MCF 10A (cell line): ENCODE data around the gene RAB35. TPM values are rescaled to one million over a fixed set of nuclear protein-coding genes. Genes with fewer than 3 reads are reported as not detected.

Source experiments
- BruUV-seq: library from RNA; stranded (reverse); fragments of 400-500 nt; replicated peaks from 2 replicates; lab custom pipeline; 2021; lab: Mats Ljungman, UMichigan
- CTCF ChIA-PET: fragments of 300-600 bp; sonication (Branson Sonifier 250); formaldehyde crosslinking; extraction: SDS; loops from one replicate; lab custom pipeline; 2021; ENCODE audit warnings: antibody characterized with exemption, inconsistent platforms; lab: Yijun Ruan, JAX
- POLR2A ChIA-PET: fragments of 300-600, 350-650 bp; sonication (Branson Sonifier 250); formaldehyde crosslinking; extraction: SDS; loops from one replicate; lab custom pipeline; 2020; ENCODE audit warnings: antibody characterized with exemption, inconsistent platforms; lab: Yijun Ruan, JAX
- DNase-seq: peaks from one replicate; pipeline ENCODE4 v3.0.0-alpha.2; 2018; ENCODE audit not compliant: unreplicated experiment
- H3K27ac Mint-ChIP-seq: one replicate; pipeline ENCODE4 v1.8.0; 2022; ENCODE audit warnings: mild to moderate bottlenecking, low read depth, mixed read lengths; ENCODE audit not compliant: unreplicated experiment
- H3K27me3 Mint-ChIP-seq: one replicate; pipeline ENCODE4 v1.8.0; 2022; ENCODE audit warnings: mixed read lengths; ENCODE audit not compliant: insufficient read depth, unreplicated experiment
- H3K36me3 Mint-ChIP-seq: one replicate; pipeline ENCODE4 v1.8.0; 2022; ENCODE audit warnings: mild to moderate bottlenecking, moderate library complexity, mixed read lengths; ENCODE audit not compliant: insufficient read depth, unreplicated experiment
- H3K4me1 Mint-ChIP-seq: one replicate; pipeline ENCODE4 v1.8.0; 2022; ENCODE audit warnings: mixed read lengths; ENCODE audit not compliant: insufficient read depth, unreplicated experiment
- H3K4me3 Mint-ChIP-seq: one replicate; pipeline ENCODE4 v1.8.0; 2022; ENCODE audit warnings: mild to moderate bottlenecking, moderate library complexity, mixed read lengths; ENCODE audit not compliant: unreplicated experiment
- H3K9me3 Mint-ChIP-seq: one replicate; pipeline ENCODE4 v1.8.0; 2022; ENCODE audit warnings: mixed read lengths; ENCODE audit not compliant: unreplicated experiment
- CTCF ChIP-seq: fragments of 200-600 bp; IDR thresholded peaks from one replicate; pipeline ENCODE4 v1.8.0; 2022; ENCODE audit warnings: antibody characterized with exemption, mild to moderate bottlenecking; ENCODE audit not compliant: unreplicated experiment
- intact Hi-C: fragments of 100-400 bp; cut with micrococcal nuclease; formaldehyde crosslinking; loops from 2 replicates; pipeline ENCODE4 v1.14.1; 2022
- total RNA-seq: library from RNA; stranded (reverse); gene quantifications from 2 replicates; pipeline ENCODE4 v1.2.3, GENCODE V29; 2022

The RAB35 gene
- total RNA-seq, 1 experiment from 2014 or later: 57.8 TPM

DNA sequence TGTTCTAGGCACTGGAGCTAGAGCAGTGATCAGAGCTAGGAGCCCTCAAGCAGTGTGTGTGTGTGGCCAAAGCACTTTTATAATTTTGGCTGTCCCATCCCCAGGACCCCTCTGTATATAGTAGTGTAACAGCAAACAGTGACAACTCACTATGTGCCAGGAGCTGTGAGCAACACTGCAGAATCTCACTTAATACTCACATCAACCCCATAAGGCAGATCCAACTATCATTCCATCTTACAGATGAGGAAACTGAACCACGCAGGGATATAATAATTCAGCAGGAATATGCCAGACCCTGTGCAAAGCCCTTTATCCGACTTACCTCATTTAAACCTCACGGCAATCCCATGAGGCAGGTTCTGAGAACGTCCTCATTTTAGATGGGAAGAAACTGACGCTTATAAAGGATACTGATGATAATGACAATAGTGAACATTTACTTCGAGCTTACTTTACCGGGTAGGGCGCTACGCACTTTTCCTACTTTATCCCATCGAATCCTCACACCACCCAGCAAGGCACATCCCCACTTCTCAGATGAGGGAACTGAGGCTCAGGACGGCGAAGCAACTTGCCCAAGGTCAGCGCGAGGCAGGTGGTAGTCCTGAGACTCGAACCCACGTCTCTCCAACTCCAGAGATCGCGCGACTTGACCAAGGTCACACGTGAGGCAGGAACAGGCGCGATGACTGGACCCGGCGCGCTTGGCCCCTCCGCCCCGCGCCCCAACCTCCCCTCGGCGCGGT, 687 bp downstream of the RAB35 start:
- peak overlapping the region; percentile 95 for H3K27ac Mint-ChIP-seq
- TF ChIP-seq CTCF: no peak
- ChIA-PET CTCF (interaction anchor here (1.1 kb wide), 1 partner anchor 184 kb away, joined by 3 read pairs; no protein-coding TSS in a partner anchor), POLR2A (interaction anchor here (0.7 to 6.0 kb wide), 21 partner anchors 11 to 492 kb away, joined by 3 to 106 read pairs (median 8); partner anchors contain the start of genes BICDL1, RNU4-1, RNU4-2 and RPLP0)
- peaks cover 44% of the 10 kb centered on the region for H3K4me1 Mint-ChIP-seq
- H3K4me3 Mint-ChIP-seq: peak overlapping the region; percentile 83
- H3K9me3 Mint-ChIP-seq: no peaks in the 10 kb centered on the region
- no peaks in the 10 kb centered on the region for H3K27me3 Mint-ChIP-seq
- peak; percentile 47 for DNase-seq
- peaks cover 32% of the 10 kb centered on the region for H3K36me3 Mint-ChIP-seq
- intact Hi-C loops: loop anchor here (1.0 to 10.0 kb wide), 3 partner anchors 81 to 149 kb away; partner anchors contain the start of genes BICDL1 and PXN
- BruUV-seq: TSS peak; percentile 72

- Mint-ChIP-seq H3K36me3 (peaks cover 33% of the 10 kb centered on the region), H3K9me3 (no peaks in the 10 kb centered on the region), H3K27ac (peak overlapping the region; percentile 95), H3K27me3 (no peaks in the 10 kb centered on the region), H3K4me1 (peaks cover 46% of the 10 kb centered on the region), H3K4me3 (peak overlapping the region; percentile 83)
- no TSS peak for BruUV-seq
- ChIA-PET CTCF (interaction anchor here (0.7 to 1.1 kb wide), 2 partner anchors 183 to 191 kb away, joined by 3 to 4 read pairs; no protein-coding TSS in a partner anchor), POLR2A (interaction anchor here (0.6 to 5.4 kb wide), 10 partner anchors 8 to 125 kb away, joined by 3 to 60 read pairs (median 4); partner anchors contain the start of gene BICDL1)
- no peak for TF ChIP-seq CTCF
- intact Hi-C loops: loop anchor here (5.0 to 10.0 kb wide), 2 partner anchors 82 to 150 kb away; partner anchors contain the start of gene PXN
- DNase-seq: no peak
Measured at GRCh38 chr12:120115066-120115465, 1.5 kb downstream of the RAB35 start.

- CTCF ChIA-PET: interaction anchor here (0.7 to 0.8 kb wide), 2 partner anchors 25 to 205 kb away, joined by 3 to 4 read pairs; no protein-coding TSS in a partner anchor
- Mint-ChIP-seq H3K27me3 (no peaks in the 10 kb centered on the region), H3K4me3 (no peak overlapping the region), H3K4me1 (peaks cover 27% of the 10 kb centered on the region), H3K9me3 (no peaks in the 10 kb centered on the region), H3K36me3 (peaks cover 37% of the 10 kb centered on the region), H3K27ac (no peak overlapping the region)
- intact Hi-C loops: loop anchor here (10.0 kb wide), 1 partner anchor 154 kb away; the partner anchor contains the start of gene PXN
- no peak for DNase-seq
- POLR2A ChIA-PET: interaction anchor here (0.6 kb wide), 1 partner anchor 82 kb away, joined by 3 read pairs; no protein-coding TSS in a partner anchor
- no TSS peak for BruUV-seq
- TF ChIP-seq CTCF: no peak
Measured at GRCh38 chr12:120110550-120111501, 5.7 kb downstream of the RAB35 start.
